LNCAP (cell line): ENCODE measurements around the gene RTCB.

Experiments used
- TF ChIP-seq, protein P1 (sequence below): fragments of 450-650 bp; IDR thresholded peaks from 2 replicates; pipeline ENCODE4 v1.5.1; 2017; ENCODE audit warnings: mild to moderate bottlenecking

Gene RTCB

DNA sequence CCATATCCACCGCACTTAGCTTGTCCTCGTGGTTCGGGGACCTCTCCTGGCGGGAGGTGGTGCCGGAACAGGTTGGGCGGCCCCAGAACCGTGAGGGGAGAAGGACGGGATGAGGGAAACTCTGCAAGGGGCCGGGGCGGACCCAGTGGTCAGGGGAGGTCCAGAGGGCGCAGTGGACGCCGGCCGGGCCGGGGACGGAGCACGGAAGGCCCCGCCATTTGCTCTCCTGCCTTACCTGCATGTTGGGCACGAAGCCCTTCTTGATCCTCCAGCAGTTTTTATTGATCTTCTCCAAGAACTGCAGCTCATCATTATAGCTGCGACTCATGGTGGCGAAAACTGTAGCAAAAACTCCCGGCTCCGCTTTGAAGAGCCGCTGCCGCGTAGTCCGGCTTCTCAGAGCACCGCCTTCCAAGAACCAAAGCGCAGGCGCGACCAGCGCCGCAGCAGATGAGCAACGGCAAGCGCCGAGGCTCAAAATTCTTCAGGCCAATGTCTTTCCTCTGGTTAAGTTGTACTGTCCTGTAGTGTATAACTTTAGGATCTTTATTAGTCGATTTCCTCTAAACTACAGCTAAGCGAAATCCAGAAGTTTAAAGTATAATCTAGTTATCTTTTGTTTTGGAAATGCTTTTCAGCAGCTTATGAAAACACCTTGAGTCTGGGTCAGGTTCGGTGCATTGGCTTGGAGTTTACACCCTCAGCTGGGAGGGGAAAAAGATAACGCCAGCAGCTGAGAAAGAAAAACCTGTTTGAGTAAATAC lies at the start of gene RTCB:
Gene RTCB, minus strand, starts transcription at position 419 of the 764 bp plus-strand sequence. Its CDS starts 91 bp downstream, at position 328.
- TF ChIP-seq, protein P1, sequence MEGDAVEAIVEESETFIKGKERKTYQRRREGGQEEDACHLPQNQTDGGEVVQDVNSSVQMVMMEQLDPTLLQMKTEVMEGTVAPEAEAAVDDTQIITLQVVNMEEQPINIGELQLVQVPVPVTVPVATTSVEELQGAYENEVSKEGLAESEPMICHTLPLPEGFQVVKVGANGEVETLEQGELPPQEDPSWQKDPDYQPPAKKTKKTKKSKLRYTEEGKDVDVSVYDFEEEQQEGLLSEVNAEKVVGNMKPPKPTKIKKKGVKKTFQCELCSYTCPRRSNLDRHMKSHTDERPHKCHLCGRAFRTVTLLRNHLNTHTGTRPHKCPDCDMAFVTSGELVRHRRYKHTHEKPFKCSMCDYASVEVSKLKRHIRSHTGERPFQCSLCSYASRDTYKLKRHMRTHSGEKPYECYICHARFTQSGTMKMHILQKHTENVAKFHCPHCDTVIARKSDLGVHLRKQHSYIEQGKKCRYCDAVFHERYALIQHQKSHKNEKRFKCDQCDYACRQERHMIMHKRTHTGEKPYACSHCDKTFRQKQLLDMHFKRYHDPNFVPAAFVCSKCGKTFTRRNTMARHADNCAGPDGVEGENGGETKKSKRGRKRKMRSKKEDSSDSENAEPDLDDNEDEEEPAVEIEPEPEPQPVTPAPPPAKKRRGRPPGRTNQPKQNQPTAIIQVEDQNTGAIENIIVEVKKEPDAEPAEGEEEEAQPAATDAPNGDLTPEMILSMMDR, result no peak

- TF ChIP-seq, protein P1, result no peak
Measured at GRCh38 chr22:32457031-32457430, 45.0 kb upstream of the RTCB start.

- TF ChIP-seq, protein P1, result no peak
Measured at GRCh38 chr22:32448980-32449379, 36.9 kb upstream of the RTCB start.

DNA sequence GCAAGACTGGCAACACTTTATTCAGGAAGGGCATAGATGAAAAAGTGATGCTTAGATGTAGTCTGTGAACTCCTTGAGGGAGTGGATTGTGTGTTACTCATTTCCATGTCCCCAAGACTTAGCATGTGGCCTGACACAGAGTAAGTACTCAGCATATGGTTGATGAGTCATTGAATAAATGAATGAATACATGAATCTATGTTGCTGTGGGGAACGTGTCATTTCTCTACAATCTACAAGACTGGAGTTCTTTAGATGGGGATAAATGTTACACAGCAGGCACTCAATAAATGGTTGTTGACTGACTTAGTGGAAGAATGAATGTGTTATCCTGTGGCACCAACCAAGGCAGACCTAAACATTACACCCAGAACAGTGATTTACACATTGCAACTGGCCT lies 34.3 kb upstream of the RTCB start:
- TF ChIP-seq, protein P1, result no peak

DNA sequence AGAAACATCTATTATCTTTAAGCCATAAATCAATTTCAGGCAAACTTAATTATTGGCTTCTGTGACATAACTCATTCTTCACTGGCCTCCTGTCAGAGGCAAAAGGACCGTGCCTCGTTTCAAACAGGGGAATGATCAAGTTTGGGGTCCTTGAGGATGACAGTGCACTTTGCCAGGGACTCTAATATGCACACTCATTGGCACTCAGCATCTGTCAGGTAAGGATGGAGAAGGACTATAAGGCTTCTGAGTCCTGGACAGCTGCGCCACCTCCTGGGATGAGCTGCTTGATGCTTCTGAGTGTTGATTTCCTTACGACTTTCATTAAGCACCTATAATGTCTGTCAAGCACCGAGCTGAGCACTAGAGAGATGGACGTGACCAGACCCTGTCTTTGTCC lies 32.0 kb upstream of the RTCB start:
- TF ChIP-seq, protein P1, result peak; percentile 61

DNA sequence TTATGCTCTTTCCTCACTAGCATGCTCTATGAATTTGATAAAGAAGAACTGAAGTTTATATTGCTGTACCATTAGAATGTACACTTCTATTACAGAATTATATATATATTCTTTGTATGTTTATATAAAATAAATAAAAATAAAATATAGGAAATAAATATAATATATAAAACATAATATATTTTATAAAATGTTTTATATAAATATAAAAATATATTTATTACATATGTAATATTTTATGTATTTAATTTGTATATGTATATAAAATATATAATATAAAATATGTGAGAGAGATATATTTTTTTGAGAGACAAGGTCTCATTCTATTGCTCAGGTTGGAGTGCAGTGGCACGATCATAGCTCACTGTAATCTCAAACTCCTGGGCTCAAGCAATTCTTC lies 18.3 kb upstream of the RTCB start:
- TF ChIP-seq, protein P1, result no peak

DNA sequence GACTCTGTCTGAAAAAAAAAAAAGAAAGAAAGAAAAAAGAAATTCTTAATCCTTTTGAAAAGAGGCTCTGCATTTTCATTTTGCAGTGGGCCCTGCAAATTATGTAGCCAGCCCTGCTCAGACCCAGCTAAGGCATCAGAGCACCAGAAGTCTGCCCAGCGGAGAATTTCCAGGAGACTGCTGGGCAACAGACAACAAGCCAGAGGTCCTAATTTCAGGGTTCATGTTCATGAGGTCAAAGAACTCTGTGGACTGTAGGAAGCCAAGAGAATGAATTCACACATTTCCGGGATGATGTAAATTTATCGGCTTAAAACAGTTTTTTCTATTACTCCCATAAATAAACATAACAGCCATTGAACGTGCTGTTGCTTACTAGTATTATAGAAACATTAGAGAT lies 14.8 kb upstream of the RTCB start:
- TF ChIP-seq, protein P1, result no peak
